SK-N-SH (cell line): ENCODE data around the gene PHKB.

Experiments used
- EP300 ChIP-seq, 2 experiments: IDR thresholded peaks; 2 replicates each; pipeline versions ENCODE4 v1.4.0 to v1.6.1; 2012; ENCODE audit warnings: borderline replicate concordance in 1 of 2, low read depth in 1 of 2, low read length in 1 of 2
- RAD21 ChIP-seq: IDR thresholded peaks from 2 replicates; pipeline ENCODE4 v1.6.1; 2012; ENCODE audit warnings: mild to moderate bottlenecking, low read length
- TCF12 ChIP-seq: IDR thresholded peaks from 2 replicates; pipeline ENCODE4 v1.4.0; 2012
- YY1 ChIP-seq: IDR thresholded peaks from 2 replicates; pipeline ENCODE4 v1.4.0; 2012; ENCODE audit warnings: low read depth, mild to moderate bottlenecking
- TF ChIP-seq, protein P1 (sequence below): fragments of 200-600 bp; sonication (generic); IDR thresholded peaks from 2 replicates; pipeline ENCODE4 v1.6.1; 2017; ENCODE audit warnings: antibody characterized with exemption, mild to moderate bottlenecking, moderate library complexity

DNA sequence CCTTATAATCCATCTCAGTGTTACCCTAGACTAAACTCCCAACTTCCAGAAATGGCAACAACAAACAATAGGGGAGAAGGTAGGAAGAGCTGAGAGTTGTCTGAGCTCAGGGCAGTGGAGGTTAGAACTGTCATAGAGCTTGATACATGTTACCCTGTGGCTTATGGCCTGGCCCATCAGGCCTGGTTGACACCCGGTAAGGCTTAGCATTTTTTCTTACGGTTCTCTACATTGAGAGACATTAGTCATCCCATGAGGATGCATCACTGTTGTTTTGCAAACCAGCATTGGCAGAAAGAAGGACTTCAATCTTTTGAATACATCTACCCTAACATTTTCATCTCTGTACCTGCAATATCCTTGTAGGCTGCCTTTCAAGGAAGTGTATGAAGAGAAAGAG lies 226.6 kb downstream of the PHKB start:
- TF ChIP-seq TCF12, result no peak
- TF ChIP-seq YY1, result no peak
- no peak for TF ChIP-seq RAD21
- TF ChIP-seq, protein P1, sequence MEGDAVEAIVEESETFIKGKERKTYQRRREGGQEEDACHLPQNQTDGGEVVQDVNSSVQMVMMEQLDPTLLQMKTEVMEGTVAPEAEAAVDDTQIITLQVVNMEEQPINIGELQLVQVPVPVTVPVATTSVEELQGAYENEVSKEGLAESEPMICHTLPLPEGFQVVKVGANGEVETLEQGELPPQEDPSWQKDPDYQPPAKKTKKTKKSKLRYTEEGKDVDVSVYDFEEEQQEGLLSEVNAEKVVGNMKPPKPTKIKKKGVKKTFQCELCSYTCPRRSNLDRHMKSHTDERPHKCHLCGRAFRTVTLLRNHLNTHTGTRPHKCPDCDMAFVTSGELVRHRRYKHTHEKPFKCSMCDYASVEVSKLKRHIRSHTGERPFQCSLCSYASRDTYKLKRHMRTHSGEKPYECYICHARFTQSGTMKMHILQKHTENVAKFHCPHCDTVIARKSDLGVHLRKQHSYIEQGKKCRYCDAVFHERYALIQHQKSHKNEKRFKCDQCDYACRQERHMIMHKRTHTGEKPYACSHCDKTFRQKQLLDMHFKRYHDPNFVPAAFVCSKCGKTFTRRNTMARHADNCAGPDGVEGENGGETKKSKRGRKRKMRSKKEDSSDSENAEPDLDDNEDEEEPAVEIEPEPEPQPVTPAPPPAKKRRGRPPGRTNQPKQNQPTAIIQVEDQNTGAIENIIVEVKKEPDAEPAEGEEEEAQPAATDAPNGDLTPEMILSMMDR, result no peak
- TF ChIP-seq EP300 (IDR thresholded peaks at IDR 0.05; ENCODE audit: borderline replicate concordance in 1 of 2, low read depth in 1 of 2, low read length in 1 of 2), result no peak
